ENCODE measurements around the gene CPNE5.
"Not testable (repeated sequence)": the region's sequence is repeated elsewhere in the genome, so short reads cannot be mapped to it uniquely, and the experiment has no call there.

CPNE5 gene

DNA sequence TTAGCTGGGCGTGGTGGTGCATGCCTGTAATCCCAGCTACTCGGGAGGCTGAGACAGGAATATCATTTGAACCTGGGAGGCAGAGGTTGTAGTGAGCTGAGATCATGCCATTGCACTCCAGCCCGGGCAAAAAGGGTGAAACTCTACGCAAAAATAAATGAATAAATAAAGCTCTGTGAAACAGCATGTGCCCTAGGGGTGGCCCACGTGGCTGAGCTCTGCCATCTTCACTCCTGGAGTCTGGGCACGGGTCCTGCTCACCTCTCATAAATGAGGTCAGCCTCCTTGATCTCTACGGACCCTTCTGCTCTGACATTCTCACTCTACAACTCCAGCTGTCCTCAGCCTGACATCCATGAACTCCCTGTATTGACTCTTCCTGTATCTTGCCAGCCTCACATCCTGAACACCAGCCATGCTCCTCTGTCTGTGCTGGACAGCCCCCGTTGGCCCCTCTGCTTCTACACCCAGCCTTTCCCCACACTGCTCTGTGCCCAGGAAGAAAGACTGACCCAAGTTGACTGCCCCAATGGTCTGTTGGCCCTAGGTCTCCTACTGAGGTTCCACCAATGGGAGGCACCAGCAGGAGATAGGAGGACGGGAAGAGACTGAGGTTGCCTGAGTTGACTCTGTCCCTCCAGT is 21.9 kb downstream of the CPNE5 start:
- DNase-seq (ENCODE audit: low read depth in 1 of 2, low spot score in 1 of 2): no peak

DNA sequence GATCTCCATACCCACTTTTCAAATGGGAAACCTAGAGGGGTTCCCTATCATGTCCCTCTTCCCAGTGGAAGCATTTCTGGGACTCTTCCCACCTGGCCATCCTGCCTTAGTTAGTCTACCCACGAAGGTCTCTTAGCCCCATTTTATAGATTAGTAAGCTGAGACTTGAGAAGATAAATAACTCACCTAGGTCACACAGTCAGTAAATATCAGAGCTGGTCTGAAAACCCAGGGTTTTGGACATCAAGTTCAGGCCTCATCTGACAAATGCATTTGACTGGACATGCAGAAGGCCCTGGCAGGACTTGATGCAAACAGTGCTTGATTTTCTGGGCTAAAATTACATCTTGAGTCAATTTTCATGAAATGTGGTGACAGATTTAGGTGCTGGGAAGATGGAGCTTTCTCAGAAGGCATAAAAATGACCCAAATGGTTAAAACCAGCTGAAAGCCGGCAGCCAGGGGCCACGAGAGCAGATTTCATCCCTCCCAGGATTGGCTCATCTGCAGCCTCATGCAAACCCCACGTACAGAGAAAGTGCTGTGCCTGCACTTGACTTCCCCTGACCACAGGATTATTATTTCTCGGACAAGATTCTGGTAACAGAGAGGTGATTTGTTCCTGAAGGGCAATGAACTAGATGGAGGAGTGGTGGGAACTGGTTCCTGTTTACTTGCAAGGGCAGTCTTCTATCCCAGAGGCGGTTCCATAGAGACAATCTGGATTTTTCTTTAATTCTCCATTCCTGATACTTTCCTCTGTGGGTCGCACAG is 23.1 kb downstream of the CPNE5 start:
- no peak for DNase-seq (ENCODE audit: low read depth in 1 of 2, low spot score in 1 of 2)

DNA sequence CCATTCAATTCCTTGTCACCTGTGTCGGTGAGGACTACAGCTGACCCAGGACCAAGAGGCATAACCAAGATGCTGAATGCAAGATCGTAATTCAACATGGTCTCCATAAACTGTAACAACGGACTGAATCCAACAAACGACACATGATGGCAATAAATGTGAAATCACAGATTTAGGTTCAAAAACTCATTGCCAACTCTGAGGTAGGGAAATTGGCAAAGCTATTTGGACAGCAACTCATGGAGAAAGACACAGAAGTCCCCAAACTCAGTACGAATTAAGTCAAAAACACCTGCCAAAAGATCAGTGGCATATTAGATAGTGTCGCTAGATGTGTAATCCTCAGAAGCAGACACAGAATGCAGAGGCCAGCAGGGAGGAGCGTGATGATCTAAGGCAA is 25.0 kb downstream of the CPNE5 start:
- DNase-seq (ENCODE audit: low read depth in 1 of 2, low spot score in 1 of 2): no peak

DNA sequence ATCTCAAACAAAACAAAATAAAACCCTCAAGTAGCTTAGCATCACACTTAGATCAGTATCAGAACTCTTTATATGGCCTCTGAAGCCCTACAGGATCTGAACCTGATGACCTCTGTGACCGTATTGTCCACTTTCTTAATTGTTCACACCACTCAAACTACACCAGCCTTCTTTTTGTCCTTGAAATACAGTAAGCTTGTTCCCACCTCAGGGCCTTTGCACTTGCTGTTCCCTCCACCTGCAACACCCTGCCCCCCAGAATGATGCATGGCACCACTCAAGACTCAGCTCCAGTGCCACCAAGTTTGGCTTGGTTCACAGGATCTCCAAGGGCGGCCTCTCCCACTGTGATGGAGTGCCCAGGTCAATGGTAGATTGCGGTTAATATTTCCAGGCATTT is 25.7 kb downstream of the CPNE5 start:
- no peak for DNase-seq (ENCODE audit: low read depth in 1 of 2, low spot score in 1 of 2)

DNA sequence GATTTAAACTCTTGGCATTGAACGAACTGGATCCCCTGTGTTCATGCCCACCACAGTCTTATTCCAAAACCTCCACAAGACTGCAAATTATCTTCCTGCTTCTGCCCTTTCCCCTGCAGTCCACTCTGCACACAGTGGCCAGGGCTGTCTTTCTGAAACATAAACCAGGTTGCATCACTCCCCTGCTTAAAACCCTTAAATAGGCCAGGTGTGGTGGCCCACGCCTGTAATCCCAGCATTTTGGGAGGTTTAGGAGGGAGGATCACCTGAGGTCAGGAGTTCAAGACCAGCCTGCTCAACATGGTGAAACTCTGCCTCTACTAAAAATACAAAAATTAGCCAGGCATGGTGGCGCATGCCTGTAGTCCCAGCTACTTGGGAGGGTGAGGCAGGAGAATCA is 26.2 kb downstream of the CPNE5 start:
- not testable (repeated sequence) for DNase-seq (ENCODE audit: low read depth in 1 of 2, low spot score in 1 of 2)

DNA sequence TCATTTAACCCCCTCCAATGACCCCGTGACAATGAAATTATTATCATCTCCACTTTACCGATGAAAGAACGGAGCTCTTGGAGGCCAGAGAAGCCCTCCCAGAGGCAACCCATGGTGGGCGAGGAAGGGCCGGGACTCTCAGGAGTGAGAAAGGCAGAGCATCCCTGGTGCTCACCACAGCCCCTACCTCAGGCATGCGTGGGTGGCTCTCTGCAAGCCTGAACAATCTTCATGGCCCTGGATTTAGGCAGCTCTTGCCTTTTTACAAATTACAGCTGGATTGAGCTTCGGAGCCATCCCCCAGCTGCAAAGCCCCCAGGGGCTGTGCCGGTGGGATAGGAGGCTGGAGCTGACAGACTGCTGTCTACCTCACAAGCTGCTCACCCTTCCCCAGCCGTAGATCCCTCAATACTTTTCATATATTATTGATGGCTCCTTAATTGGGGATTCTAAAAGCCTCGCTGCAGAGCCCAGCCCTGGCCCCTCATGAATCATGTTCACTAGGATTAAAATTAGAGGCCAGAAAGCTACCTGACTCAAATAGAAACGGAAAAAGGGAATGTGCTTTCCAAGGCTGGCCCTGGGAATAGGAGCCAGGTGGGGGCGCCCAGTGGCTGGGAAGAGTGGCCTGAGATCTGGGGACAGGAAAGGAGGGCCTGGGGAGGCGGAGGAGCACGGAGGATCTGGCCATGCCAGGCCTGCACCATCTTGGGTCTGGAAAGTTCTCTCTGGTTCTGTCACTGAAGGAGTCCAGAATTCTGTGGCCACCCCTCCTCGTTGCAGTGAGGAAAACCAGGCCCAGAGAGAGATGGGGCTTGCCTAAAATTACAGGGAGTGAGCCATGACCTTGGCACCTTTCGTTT is 29.1 kb downstream of the CPNE5 start:
- no peak for DNase-seq (ENCODE audit: low read depth in 1 of 2, low spot score in 1 of 2)

DNA sequence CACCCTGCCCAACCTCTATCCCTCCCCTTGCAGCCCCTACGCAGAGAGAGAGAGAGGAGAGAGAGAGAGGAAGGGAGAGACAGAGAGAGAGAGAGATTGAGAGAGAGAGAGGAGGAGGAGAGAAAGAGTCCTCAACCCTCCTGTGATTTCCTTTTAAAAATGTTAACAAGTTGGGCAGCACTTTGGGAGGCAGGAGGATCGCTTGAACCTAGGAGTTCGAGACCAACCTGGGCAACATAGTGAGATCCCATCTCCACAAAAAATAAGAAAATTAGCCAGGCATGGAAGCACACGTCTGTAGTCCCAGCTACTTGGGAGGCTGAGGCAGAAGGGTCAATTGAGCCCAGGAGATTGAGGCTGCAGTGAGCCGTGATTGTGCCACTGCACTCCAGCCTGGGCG is 30.1 kb downstream of the CPNE5 start:
- DNase-seq (ENCODE audit: low read depth in 1 of 2, low spot score in 1 of 2): no peak

DNA sequence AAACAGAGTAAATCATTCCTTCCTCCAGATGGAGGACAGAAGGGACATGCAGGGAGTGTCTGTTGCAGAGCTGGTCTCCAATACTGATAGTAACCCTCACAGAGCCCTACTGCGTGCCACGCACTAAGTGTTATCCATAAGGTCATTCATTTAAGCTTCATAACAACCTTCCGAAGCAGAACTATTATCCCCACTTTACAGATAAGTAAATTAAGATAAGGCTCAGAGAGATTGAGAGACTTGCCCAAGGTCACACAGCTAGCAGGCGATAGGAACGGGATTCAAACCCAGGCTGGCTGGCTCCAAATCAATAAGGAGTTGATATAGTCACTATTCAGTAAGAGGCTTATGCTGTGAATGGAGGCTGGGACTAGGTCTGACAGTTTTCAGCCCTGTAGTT is 30.6 kb downstream of the CPNE5 start:
- no peak for DNase-seq (ENCODE audit: low read depth in 1 of 2, low spot score in 1 of 2)

DNA sequence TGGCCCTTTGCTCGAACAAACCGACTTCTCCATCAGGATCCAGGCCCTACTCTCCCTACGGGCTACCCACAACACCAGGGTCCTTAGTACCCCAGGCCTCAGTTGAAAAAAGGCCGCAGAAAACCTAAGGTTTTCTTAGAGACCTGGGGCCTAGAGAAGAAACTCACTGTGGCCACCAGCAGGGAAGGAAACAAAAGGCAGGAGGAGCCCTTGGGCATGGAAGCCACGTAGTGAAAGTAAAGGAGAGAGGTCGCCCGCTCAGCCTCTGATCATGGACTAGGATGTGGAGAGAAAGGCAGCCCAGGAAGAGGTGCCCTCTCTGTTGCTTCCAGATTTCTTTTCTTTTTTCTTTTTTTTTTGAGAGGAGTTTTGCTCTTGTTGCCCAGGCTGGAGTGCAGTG is 31.5 kb downstream of the CPNE5 start:
- DNase-seq (ENCODE audit: low read depth in 1 of 2, low spot score in 1 of 2): no peak

DNA sequence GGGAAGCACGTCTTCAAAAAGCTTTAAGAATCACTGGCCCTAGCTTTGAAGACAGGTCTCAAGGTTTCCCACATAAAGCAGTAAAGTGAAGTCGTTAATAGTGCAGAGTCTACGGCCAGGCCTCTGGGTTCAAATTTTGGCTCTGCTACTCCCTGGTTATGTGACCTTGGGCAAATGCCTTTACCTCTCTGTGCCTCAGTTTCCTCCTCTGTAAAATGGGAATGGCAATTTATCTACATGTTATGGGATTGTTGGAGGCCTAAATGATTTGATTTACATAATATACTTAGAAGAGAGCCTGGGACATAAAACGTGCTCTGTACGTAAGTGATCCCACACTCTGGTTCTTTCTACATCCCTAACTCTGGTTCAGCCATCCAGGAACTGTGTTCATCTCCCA is 32.1 kb downstream of the CPNE5 start:
- no peak for DNase-seq (ENCODE audit: low read depth in 1 of 2, low spot score in 1 of 2)

DNA sequence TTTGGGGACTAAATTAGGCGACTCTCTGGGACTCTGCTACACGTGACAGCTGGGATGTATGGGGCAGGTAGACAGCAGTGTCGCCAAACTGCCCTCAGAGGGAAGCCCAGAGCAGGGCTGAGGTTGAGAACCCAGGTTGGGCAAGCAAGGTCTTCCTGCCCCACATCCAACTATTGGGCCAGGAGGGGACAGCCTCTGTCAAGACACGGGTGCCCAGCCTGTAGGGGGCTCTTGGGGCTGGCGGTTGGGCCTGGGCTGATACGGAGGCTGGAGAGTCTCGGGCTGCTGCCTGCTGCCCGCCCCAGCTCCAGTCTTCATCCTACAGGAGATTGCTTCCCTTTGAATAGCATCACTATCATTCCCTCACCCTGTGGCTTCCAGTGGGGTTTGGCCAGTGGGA is 33.3 kb downstream of the CPNE5 start:
- DNase-seq (ENCODE audit: low read depth in 1 of 2, low spot score in 1 of 2): no peak

DNA sequence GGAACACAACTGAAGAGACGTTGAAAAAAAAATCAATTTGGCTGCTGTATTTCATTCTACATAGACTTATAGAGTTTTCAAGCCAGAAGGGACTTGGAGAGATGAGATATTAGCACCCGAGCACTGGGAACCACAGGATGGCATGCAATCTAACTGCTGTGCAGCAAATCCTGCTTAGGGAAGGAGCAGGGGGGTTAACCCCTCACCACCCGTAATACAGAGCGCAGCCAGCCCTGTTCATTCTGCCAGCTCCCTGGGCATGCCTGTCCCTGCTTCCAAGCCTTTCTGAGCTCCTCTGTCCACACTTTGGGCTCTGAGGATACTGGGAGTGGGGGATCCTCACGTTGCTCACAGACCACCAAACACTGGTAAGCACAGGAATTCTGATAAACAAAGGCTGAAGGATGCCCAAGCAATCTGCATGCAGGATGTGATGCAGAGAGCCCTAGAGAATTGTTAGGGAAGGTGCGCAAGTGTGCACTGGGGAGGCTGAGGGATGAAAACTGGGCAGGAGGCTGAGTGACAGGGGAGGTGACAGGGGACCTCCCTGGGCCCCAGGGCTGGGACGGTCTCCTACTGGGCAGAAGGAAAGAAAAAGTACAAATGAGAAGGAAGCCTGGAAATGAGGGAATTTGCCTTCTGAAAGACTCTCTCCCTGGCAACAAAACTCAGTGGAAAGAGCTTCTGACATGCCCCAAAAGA is 34.0 kb downstream of the CPNE5 start:
- DNase-seq (ENCODE audit: low read depth in 1 of 2, low spot score in 1 of 2): no peak

DNA sequence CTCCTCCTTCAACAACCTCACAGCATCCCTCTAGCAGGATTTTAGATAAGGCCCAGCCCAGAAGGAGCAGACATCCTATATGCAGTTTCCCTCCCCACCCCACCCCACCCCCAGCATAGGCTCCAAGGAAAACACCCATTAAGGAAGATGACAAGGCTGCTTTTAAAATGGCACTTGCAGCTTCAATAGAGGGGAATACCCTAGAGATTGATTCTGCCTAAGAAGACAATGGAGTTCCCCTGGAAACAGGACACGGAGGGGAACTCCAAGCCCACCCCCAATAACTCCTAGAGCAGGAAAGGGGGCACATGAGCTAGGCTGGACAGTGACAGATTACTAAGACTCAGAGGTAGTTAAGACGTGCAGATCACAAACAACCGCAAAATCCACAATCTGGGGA is 34.7 kb downstream of the CPNE5 start:
- no peak for DNase-seq (ENCODE audit: low read depth in 1 of 2, low spot score in 1 of 2)

DNA sequence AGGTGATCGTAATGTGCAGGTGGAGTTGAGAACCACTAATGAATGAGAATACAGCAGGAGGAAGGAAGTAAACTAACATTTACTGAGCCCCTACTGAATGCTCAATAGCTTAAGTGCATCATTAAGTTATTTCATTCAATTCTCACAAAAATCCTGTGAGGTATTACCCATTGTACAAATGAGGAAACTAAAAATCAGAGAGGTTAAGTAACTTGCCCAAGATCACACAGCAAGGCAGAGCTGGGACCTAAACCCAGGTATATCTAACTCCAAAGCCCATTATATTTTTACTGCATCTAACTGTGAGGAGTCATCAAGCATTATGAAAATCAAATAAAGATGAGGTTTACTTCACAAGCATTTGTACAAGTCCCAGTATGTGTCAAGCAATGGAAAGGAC is 35.3 kb downstream of the CPNE5 start:
- no peak for DNase-seq (ENCODE audit: low read depth in 1 of 2, low spot score in 1 of 2)

DNA sequence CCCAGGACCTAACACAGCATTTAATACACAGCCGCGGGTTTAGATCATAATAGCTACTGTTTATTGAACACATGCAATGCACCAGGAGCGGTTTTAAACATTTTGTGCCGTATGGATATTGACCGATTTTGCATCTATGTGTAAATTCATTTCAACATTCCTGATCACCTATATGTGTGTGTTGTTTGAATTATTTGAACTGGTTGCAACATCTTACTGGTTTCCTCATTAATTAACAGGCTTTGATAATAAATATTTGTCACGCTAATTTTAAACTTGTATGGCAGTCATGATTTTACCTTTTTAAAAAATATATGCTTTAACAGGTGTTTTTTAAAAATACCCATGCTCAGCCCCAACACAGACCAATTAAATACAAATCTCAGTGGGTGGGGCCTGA is 35.8 kb downstream of the CPNE5 start:
- DNase-seq (ENCODE audit: low read depth in 1 of 2, low spot score in 1 of 2): no peak

DNA sequence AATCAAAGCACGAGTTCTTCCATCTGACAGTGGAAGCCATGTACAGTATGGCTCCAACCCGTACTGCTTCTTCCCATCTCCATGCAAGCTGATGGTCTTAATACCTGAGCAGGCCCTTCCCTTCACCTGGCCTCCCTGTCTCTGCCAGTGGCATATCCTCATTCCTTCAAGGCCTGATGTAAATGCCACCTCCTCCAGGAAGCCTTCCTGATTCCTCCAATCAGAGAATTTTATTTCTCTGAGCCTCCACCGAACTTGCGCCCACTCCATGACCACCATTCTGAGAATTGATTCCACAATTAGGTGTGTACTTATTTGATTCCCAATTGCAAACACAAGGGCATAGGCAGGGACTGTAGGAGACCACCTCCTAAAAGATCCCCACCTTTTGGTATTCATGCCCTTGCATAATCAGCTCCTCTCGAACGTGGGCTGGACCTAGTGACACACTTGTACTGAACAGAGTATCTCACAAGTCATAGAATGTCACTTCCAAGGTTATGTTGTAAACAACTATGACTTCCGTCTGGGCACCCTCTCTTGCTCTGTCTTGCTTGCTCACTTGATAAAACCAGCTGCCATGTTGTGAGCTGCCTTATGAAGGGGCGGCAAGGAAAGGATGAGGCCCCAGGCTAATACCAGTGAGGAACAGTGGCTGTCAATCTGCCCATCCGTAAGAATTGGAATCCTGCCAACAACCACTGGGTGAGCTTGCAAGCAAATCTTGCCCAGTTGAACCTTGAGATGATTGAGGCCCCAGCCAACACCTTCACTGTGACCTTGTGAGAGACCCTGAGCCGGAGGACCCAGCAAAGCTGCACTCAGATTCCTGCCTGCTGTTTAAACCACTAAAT is 38.8 kb downstream of the CPNE5 start:
- no peak for DNase-seq (ENCODE audit: low read depth in 1 of 2, low spot score in 1 of 2)

DNA sequence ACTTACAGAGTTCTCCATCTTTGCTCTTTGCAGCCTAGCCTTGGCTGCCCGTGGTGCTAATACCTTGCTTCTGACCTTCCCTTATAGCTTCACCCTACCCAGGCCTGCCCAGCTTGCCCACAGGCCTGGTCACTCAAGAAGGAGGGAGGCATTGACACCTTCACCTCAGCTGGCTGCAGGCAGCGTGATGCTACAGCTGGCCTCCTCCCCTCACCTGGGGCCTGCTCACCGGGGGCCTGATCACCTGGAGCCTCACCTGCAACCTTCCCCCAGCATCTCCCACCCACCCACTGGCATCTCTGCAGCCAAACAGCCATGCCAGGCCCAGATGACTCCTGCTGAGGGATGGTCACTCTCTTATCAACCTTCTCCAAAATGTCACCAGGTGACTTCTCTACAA is 40.4 kb downstream of the CPNE5 start:
- DNase-seq (ENCODE audit: low read depth in 1 of 2, low spot score in 1 of 2): no peak

DNA sequence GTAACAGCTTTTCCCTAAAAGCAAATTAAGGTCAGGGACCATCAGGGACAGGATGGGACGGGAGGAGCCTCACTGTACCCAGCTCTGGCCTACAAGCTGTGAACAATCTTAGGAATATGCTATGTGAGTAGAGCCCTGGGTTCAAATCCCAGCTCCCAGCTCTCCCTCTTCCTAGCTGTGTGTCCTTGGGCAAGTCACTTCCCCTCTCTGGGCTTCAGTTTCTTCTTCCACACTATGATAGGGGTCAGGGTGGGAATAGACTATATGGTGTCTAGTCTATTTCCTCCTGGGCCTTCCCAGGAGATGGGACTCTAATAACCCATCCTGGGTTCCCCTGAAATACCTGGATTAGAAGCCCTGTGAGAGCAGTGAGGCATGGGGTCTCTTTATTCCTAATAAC is 41.6 kb downstream of the CPNE5 start:
- DNase-seq (ENCODE audit: low read depth in 1 of 2, low spot score in 1 of 2): no peak

DNA sequence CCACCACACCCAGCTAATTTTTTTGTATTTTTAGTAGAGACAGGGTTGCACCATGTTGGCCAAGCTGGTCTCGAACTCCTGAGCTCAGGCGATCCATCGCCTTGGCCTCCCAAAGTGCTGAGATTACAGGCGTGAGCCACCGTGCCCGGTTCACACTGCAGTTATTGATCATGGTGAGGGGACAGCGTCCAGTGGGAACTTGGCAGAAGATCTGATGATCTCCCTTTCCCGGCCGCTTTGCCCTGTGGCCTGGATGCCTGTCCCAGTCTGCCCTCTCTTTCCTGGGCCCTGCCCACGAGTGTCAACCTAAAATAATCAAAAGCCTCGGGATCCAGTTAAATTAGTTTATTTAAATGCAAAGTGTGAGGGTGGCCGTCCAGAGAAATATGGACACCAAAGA is 42.2 kb downstream of the CPNE5 start:
- DNase-seq (ENCODE audit: low read depth in 1 of 2, low spot score in 1 of 2): no peak

DNA sequence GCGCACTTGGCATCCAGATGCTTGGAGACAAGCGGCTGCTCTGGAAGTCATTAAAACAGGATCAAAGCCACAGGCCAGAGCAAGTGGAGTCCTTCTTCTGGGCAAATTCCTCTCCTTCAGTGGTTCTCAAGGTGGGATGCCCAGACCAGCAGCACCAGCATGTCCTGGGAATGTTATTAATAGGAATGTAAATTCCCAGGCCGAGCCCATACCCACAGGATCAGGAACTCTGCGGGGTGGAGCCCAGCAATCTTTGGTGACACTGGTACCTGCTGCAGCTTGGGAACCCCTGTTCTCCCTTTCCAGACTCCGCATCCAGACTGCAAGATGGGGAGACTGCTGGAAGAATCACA is 44.6 kb downstream of the CPNE5 start:
- no peak for DNase-seq (ENCODE audit: low read depth in 1 of 2, low spot score in 1 of 2)
